Measurements from ENCODE around the gene CACTIN.

DNA sequence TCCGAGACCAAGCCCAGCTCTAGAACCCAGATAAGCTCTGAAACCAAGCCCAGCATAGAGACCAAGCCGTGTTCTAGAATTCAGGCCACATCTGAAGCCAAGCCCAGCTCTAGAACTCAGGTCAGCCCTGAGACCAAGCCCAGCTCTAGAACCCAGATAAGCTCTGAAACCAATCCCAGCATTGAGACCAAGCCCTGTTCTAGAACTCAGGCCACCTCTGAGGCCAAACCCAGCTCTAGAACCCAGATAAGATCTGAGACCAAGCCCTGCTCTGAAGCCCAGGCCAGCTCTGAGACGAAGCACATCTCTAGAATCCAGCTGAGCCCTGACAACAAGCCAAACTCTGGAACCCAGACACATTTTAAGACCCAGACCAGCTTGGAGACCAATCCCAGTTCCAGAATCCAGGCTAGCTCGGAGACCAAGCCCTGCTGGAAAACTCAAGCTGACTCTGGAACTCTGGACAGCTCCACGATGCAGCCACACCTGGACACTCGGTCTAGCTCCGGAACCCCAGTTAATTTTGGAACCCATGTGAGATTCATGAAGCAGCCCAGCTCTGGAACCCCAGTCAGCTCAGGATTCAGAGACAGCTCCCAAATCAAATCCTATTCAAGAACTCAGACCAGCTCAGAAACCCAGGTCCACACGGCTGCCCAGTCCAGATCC is 35.5 kb downstream of the CACTIN start:
- TF ChIP-seq, protein P1, sequence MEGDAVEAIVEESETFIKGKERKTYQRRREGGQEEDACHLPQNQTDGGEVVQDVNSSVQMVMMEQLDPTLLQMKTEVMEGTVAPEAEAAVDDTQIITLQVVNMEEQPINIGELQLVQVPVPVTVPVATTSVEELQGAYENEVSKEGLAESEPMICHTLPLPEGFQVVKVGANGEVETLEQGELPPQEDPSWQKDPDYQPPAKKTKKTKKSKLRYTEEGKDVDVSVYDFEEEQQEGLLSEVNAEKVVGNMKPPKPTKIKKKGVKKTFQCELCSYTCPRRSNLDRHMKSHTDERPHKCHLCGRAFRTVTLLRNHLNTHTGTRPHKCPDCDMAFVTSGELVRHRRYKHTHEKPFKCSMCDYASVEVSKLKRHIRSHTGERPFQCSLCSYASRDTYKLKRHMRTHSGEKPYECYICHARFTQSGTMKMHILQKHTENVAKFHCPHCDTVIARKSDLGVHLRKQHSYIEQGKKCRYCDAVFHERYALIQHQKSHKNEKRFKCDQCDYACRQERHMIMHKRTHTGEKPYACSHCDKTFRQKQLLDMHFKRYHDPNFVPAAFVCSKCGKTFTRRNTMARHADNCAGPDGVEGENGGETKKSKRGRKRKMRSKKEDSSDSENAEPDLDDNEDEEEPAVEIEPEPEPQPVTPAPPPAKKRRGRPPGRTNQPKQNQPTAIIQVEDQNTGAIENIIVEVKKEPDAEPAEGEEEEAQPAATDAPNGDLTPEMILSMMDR (conservative IDR thresholded peaks at IDR 0.05; ENCODE audit: low read depth, low read length) = no peak
- TF ChIP-seq RAD21 (IDR thresholded peaks at IDR 0.05; ENCODE audit: low read length) (no peak), POLR2A (IDR thresholded peaks at IDR 0.05; ENCODE audit: low read depth, low read length) (no peak), MXI1 (IDR thresholded peaks at IDR 0.05; ENCODE audit: borderline replicate concordance, low read depth, low read length) (no peak), MAZ (IDR thresholded peaks at IDR 0.05; ENCODE audit: borderline replicate concordance, low read depth, low read length) (no peak), BHLHE40 (IDR thresholded peaks at IDR 0.05; ENCODE audit: low read depth, low read length) (no peak)
- TF ChIP-seq, protein P2, sequence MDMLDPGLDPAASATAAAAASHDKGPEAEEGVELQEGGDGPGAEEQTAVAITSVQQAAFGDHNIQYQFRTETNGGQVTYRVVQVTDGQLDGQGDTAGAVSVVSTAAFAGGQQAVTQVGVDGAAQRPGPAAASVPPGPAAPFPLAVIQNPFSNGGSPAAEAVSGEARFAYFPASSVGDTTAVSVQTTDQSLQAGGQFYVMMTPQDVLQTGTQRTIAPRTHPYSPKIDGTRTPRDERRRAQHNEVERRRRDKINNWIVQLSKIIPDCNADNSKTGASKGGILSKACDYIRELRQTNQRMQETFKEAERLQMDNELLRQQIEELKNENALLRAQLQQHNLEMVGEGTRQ (IDR thresholded peaks at IDR 0.05; ENCODE audit: low read depth, low read length) = no peak

Measured in IMR-90 (cell line).